Raji (cell line): ENCODE results near the gene KYNU.

Experiments used
- POLR2A ChIP-seq: IDR thresholded peaks from 2 replicates; pipeline ENCODE4 v1.6.1; 2011; ENCODE audit warnings: low read depth, low read length, control low read depth; ENCODE audit not compliant: insufficient read depth

Gene KYNU

GRCh38 chr2:143083636-143084035, 206.2 kb downstream of the KYNU start:
- TF ChIP-seq POLR2A, result no peak

DNA sequence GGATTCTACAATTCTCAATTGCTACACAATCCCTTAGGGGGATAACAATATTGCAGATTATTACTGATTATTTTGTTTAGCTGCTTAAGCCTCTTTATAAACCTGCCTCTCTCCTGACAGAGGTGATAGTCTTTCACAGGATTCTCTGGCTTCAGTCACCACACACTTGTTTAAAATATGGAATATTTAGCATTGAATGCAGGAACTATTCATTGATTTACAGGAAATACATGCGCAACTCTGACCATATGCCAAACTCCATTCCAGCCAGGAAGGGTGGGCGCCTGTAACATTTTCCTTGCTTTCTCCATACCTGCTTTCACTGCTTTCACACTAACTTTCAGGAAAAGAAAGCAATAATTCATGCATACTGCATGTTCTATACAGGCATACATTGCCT, 207.0 kb downstream of the KYNU start:
- TF ChIP-seq POLR2A, result no peak

DNA sequence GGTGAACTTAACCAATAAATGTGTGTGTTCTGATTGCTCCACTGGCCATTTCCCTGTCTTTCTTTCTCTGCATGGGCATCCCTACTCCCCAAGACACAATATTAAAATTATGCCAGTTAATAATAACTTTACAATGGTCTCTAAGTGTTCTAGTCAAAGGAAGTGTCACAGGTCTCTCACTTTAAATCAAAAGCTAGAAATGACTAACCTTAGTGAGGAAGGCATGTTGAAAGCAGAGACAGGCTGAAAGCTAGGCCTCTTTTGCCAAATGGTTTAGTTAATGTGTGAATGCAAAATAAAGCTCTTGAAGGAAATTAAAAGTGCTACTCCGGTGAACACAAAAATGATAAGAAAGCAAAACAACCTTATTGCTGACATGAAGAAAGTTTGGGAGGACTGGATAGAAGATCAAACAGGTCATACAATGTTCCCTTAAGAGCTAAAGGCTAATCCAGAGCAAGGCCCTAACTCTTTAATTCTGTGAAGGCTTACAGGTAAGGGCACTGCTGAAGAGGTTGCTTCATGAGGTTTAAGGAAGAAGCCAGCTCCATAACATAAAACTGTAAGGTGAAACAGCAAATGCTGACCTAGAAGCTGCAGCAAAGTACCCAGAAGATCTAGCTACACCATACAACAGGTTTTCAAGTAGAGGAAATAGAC, 207.8 kb downstream of the KYNU start:
- TF ChIP-seq POLR2A, result no peak

DNA sequence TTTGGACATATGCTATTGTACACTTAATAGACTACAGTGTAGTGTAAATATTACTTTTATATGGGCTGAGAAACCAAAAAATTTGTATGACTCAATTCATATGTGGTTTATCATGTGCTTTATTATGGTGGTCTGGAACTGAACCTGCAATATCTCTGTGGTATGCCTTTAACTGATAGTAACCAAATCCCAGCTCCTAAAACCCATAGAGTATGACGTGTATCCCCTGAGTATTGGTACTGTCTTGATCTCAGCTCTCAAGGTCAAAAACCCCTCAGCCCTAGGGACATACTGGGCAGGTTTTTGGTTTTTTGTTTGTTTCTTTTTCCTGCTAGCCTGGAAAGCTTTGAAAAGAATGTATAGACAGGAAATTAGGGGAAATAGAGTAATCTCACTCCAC, 209.6 kb downstream of the KYNU start:
- no peak for TF ChIP-seq POLR2A

DNA sequence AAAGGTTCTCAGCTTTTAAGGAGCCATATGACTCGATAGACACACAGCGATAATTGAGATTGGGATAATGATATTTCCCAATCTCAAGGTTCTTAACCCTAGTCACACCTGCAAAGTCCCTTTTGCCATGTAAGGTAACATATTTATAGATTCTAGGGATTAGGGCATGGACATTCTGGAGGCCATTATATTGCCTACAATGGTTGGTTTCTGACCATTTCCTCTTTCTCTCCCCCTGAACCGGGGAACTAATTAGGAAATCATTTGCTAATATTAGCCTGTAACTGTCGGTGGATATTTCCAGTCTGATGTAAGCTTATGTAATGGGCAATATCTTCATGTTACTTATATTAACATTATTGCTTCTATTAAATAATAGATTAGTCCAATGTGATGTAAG, 210.9 kb downstream of the KYNU start:
- no peak for TF ChIP-seq POLR2A
